GM19468 (cell line): ENCODE measurements around the gene BCL3.
"Not testable (repeated sequence)": the region's sequence is repeated elsewhere in the genome, so short reads cannot be mapped to it uniquely, and the experiment has no call there.

Source experiments
- ATAC-seq: cut with Tn5 transposase; IDR thresholded peaks from one replicate; pipeline ENCODE4 v1.9.1; 2021; ENCODE audit warnings: mild to moderate bottlenecking, moderate library complexity, moderate number of reproducible peaks; ENCODE audit not compliant: unreplicated experiment; ENCODE audit errors: extremely low read depth

Gene BCL3

GRCh38 chr19:44720396-44720795, 28.1 kb upstream of the BCL3 start:
- not testable (repeated sequence) for ATAC-seq

GRCh38 chr19:44720945-44721344, 27.6 kb upstream of the BCL3 start:
- no peak for ATAC-seq

- ATAC-seq: not testable (repeated sequence)
Measured at GRCh38 chr19:44721369-44721768, 27.1 kb upstream of the BCL3 start.

- no peak for ATAC-seq
Measured at GRCh38 chr19:44722131-44723121, 26.1 kb upstream of the BCL3 start.

- no peak for ATAC-seq
Measured at GRCh38 chr19:44723299-44723951, 25.1 kb upstream of the BCL3 start.

- no peak for ATAC-seq
Measured at GRCh38 chr19:44723952-44724319, 24.6 kb upstream of the BCL3 start.

GRCh38 chr19:44725251-44725650, 23.3 kb upstream of the BCL3 start:
- ATAC-seq: no peak

GRCh38 chr19:44725684-44726083, 22.8 kb upstream of the BCL3 start:
- no peak for ATAC-seq

GRCh38 chr19:44726465-44726864, 22.0 kb upstream of the BCL3 start:
- ATAC-seq: no peak

- ATAC-seq: no peak
Measured at GRCh38 chr19:44728178-44728577, 20.3 kb upstream of the BCL3 start.

- ATAC-seq: no peak
Measured at GRCh38 chr19:44729516-44730033, 18.9 kb upstream of the BCL3 start.

- no peak for ATAC-seq
Measured at GRCh38 chr19:44731081-44731480, 17.4 kb upstream of the BCL3 start.

- no peak for ATAC-seq
Measured at GRCh38 chr19:44731622-44732021, 16.9 kb upstream of the BCL3 start.

GRCh38 chr19:44732235-44733014, 16.1 kb upstream of the BCL3 start:
- no peak for ATAC-seq

GRCh38 chr19:44734357-44734756, 14.2 kb upstream of the BCL3 start:
- ATAC-seq: no peak

GRCh38 chr19:44735011-44735410, 13.5 kb upstream of the BCL3 start:
- no peak for ATAC-seq

- ATAC-seq: no peak
Measured at GRCh38 chr19:44737238-44738071, 11.1 kb upstream of the BCL3 start.

GRCh38 chr19:44738136-44738535, 10.4 kb upstream of the BCL3 start:
- ATAC-seq: no peak
